Astrocyte of the cerebellum (primary cell): ENCODE measurements around the gene NAA60.
"Not testable (repeated sequence)": the region's sequence is repeated elsewhere in the genome, so short reads cannot be mapped to it uniquely, and the experiment has no call there.

ENCODE experiments used
- DNase-seq: peaks from one replicate; pipeline ENCODE4 v3.0.0-alpha.2; 2011; ENCODE audit warnings: low read depth
- H3K4me3 ChIP-seq: 2 replicates; pipeline ENCODE4 v1.5.1; 2011; ENCODE audit warnings: mild to moderate bottlenecking, low read depth, low read length, moderate library complexity
- CTCF ChIP-seq: IDR thresholded peaks from 2 replicates; pipeline ENCODE4 v1.5.1; 2012; ENCODE audit warnings: low read length, low read depth, moderate library complexity, mild to moderate bottlenecking; ENCODE audit errors: missing control alignments
- in situ Hi-C: cut with HindIII; loops from 2 replicates; pipeline ENCODE4 v1.10.0; 2017; ENCODE audit warnings: low sequenced_read_pairs

Gene NAA60

GRCh38 chr16:3468501-3468900 lies 25.0 kb downstream of the NAA60 start:
- no peak for DNase-seq
- no peak for TF ChIP-seq CTCF
- no peak overlapping the region for H3K4me3 ChIP-seq
- in situ Hi-C loops: no loop called here

GRCh38 chr16:3469736-3470135 lies 26.3 kb downstream of the NAA60 start:
- no peak for TF ChIP-seq CTCF
- in situ Hi-C loops: no loop called here
- no peak overlapping the region for H3K4me3 ChIP-seq
- DNase-seq: no peak

GRCh38 chr16:3470723-3471122 lies 27.2 kb downstream of the NAA60 start:
- in situ Hi-C loops: no loop called here
- DNase-seq: no peak
- no peak overlapping the region for H3K4me3 ChIP-seq
- TF ChIP-seq CTCF: no peak

- in situ Hi-C loops: no loop called here
- no peak for TF ChIP-seq CTCF
- DNase-seq: no peak
- no peak overlapping the region for H3K4me3 ChIP-seq
Observed at GRCh38 chr16:3471518-3472176, 28.2 kb downstream of the NAA60 start.

- DNase-seq: no peak
- no peak overlapping the region for H3K4me3 ChIP-seq
- in situ Hi-C loops: no loop called here
- no peak for TF ChIP-seq CTCF
Observed at GRCh38 chr16:3472878-3473595, 29.6 kb downstream of the NAA60 start.

GRCh38 chr16:3473596-3473943 lies 30.1 kb downstream of the NAA60 start:
- in situ Hi-C loops: not testable (repeated sequence)

GRCh38 chr16:3474136-3474779 lies 30.8 kb downstream of the NAA60 start:
- in situ Hi-C loops: no loop called here
- no peak for TF ChIP-seq CTCF
- DNase-seq: no peak
- H3K4me3 ChIP-seq: no peak overlapping the region

More at GRCh38 chr16:3473596-3473943, 30.1 kb downstream of the NAA60 start:
- DNase-seq, H3K4me3 ChIP-seq: not testable (repeated sequence)

GRCh38 chr16:3474870-3475269 lies 31.4 kb downstream of the NAA60 start:
- in situ Hi-C loops, DNase-seq, H3K4me3 ChIP-seq: not testable (repeated sequence)
